Stomach (tissue), 9 donors: ENCODE results near the gene ATP2A3. TPM values are rescaled to one million over a fixed set of nuclear protein-coding genes. Genes with fewer than 3 reads are reported as not detected.

Experiments
- DNase-seq, 2 donors: peaks; one replicate each; pipeline versions ENCODE4 v3.0.0 to v3.0.0-alpha.2; 2013 to 2019
- H3K27ac ChIP-seq, 5 donors: fragments of 200-600 bp in 4 of 5; sonication (generic) in 4 of 5; one replicate each; pipeline ENCODE4 v1.5.1; 2013 to 2019; ENCODE audit warnings: mild to moderate bottlenecking in 1 of 5, moderate library complexity in 1 of 5
- H3K27me3 ChIP-seq, 3 donors: fragments of 200-600 bp; sonication (generic); one replicate each; pipeline ENCODE4 v1.5.1; 2017 to 2019; ENCODE audit warnings: mixed run types in 1 of 3
- H3K36me3 ChIP-seq, 4 donors: fragments of 200-600 bp; sonication (generic); 1 replicate in 3 of 4; 2 replicates in 1 of 4; pipeline ENCODE4 v1.5.1; 2016 to 2019
- H3K4me1 ChIP-seq, 4 donors: fragments of 200-600 bp; sonication (generic); one replicate each; pipeline ENCODE4 v1.5.1; 2016 to 2019
- H3K4me3 ChIP-seq, 4 donors: fragments of 200-600 bp; sonication (generic) in 3 of 4; one replicate each; pipeline ENCODE4 v1.5.1; 2016 to 2019; ENCODE audit warnings: mild to moderate bottlenecking in 1 of 4
- H3K9me3 ChIP-seq, 4 donors: fragments of 200-600 bp; sonication (generic); one replicate each; pipeline ENCODE4 v1.5.1; 2016 to 2019
- CTCF ChIP-seq, 7 experiments: fragments of 450-650 bp in 4 of 7; fragments of 200-600 bp in 3 of 7; sonication (generic) in 3 of 7; IDR thresholded peaks; one replicate each; pipeline ENCODE4 v1.5.1; 2016 to 2019; ENCODE audit warnings: antibody characterized with exemption in 7 of 7, control low read depth in 2 of 7, mild to moderate bottlenecking in 1 of 7
- EP300 ChIP-seq: sonication (generic); formaldehyde crosslinking; IDR thresholded peaks from one replicate; pipeline ENCODE4 v1.6.1; 2017; ENCODE audit warnings: antibody characterized with exemption
- POLR2A ChIP-seq, 4 donors: fragments of 450-650 bp; IDR thresholded peaks; one replicate each; pipeline ENCODE4 v1.6.1; 2016; ENCODE audit warnings: antibody characterized with exemption in 4 of 4, control low read depth in 2 of 4, mild to moderate bottlenecking in 1 of 4, moderate library complexity in 1 of 4
- POLR2AphosphoS5 ChIP-seq, 3 donors: sonication (generic); formaldehyde crosslinking; IDR thresholded peaks; one replicate each; pipeline ENCODE4 v1.6.1; 2016; ENCODE audit warnings: antibody characterized with exemption in 3 of 3
- WGBS, 5 donors: extraction: QIAGEN DNeasy Blood & Tissue Kit in 3 of 5; methylation state at CpG; one replicate each; pipeline versions ENCODE4 v1.1.5 to v1.1.7; 2013 to 2018; 5-methylcytosine and 5-hydroxymethylcytosine counted together
- intact Hi-C: fragments of 100-400 bp; cut with DNase I; formaldehyde crosslinking; loops from one replicate; pipeline ENCODE4 v1.15.1; 2023; ENCODE audit warnings: low total_unique reads
- polyA plus RNA-seq, 3 donors: library from polyadenylated mRNA; stranded (reverse); fragments of 200-250 nt; gene quantifications; one replicate each; pipeline ENCODE4 v1.2.3, GENCODE V29; 2013
- total RNA-seq, 5 donors: library from RNA; depleted of rRNA; stranded (reverse); fragments of >200 nt; gene quantifications; one replicate each; pipeline versions ENCODE4 v1.1.0 to v1.2.3, GENCODE V29; 2014 to 2016
- donor health status: healthy with polysubstance abuse.
- donor health status: Bipolar disorder and iron deficiency.
- donor health status: healthy.

ATP2A3 gene
- total and polyA plus RNA-seq, 8 donors, result 10.4 to 1,069 (median 64.1) TPM

DNA sequence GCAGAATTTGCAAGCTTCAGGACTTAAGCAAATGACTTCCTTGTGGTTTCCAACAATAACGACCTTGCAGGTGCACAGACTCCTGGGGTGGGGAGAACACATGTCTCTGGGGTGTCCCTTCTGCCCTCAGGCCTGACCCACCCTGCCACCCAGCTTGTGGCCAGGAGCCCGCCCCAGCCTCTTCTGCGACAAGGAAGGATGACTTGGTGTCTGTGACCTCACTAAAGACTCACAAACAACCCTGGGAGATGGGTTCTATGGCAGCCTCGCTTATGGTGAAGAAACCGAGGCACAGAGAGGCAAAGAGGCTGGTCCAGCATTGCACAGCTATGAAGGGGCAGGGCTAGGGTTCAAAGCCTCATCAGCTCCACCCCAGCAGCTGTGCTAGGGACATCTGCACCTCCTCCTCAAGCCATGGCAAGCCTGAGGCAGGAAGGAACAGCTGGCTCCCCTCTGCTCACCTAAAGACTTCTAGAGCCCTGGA, 2.6 kb downstream of the ATP2A3 start:
- H3K27me3 ChIP-seq, result peaks cover 0 to 23% (median 6%) of the 10 kb centered on the region in 3 donors
- TF ChIP-seq EP300, result no peak
- no peak for TF ChIP-seq POLR2AphosphoS5 (IDR thresholded peaks at IDR 0.05)
- TF ChIP-seq POLR2A (IDR thresholded peaks at IDR 0.05), result no peak
- TF ChIP-seq CTCF (IDR thresholded peaks at IDR 0.05), result no peak
- peak in 1 of 2 donors; percentile 44 for DNase-seq
- peak overlapping the region in 2 of 4 donors; percentile 65 to 73 for H3K4me3 ChIP-seq
- peak overlapping the region in 2 of 5 donors; percentile 46 to 71 for H3K27ac ChIP-seq
- no peaks in the 10 kb centered on the region for H3K9me3 ChIP-seq
- H3K4me1 ChIP-seq, result peaks cover 43 to 86% (median 67%) of the 10 kb centered on the region in 4 donors
- peaks cover 0 to 7% (median 4%) of the 10 kb centered on the region in 4 donors for H3K36me3 ChIP-seq
- 55 to 65% (median 60%) methylated on average over 2 to 5 of the region's 5 CpGs for WGBS, 5 donors
- intact Hi-C loops, result no loop called here

GRCh38 chr17:3960764-3961163, 3.5 kb downstream of the ATP2A3 start:
- Histone ChIP-seq H3K27me3 (peaks cover 0 to 23% (median 6%) of the 10 kb centered on the region in 3 donors), H3K27ac (peak overlapping the region in 2 of 5 donors; percentile 46 to 74), H3K4me3 (no peak overlapping the region), H3K36me3 (peaks cover 0 to 7% (median 4%) of the 10 kb centered on the region in 4 donors), H3K4me1 (peaks cover 43 to 82% (median 62%) of the 10 kb centered on the region in 4 donors), H3K9me3 (no peaks in the 10 kb centered on the region)
- no peak for DNase-seq
- TF ChIP-seq POLR2A (IDR thresholded peaks at IDR 0.05), result no peak
- TF ChIP-seq CTCF (IDR thresholded peaks at IDR 0.05), result no peak
- no peak for TF ChIP-seq EP300
- TF ChIP-seq POLR2AphosphoS5 (IDR thresholded peaks at IDR 0.05), result no peak
- 66 to 79% (median 72%) methylated on average over 14 of the region's 14 CpGs for WGBS, 5 donors
- intact Hi-C loops, result no loop called here

DNA sequence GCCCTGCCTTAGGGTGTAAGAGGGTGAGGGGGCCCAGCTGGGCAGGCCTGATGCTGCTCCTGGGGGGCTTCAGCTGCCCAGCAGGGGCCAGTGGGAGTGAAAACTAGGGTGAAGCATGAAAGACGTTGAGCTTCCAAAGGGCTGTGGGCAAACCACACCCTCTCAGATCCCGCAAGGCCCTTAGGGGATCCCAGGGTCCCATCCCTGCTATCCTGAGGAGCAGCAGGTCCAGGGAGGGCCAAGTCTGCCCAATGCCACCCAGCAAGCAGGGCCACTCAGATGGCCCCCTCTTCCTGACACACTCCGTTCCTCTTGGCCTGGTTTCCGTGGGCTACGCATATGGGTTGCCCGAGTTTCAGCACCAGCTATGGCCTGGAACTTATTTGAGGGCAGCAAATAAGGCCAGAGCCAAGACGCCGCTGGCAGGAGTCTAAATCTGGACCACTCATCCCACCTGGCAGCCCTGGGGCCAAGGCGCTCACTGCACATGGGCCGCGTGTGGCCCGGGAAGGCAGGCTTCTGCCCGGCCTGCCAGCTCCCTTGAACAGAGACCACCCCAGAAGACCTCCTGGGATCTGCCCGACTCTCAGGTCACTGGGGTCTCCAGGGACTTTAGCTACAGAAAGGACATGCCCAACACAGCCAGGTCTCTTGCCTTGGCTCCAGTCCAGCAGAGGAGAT, 4.2 kb downstream of the ATP2A3 start:
- H3K4me1 ChIP-seq, result peaks cover 38 to 81% (median 56%) of the 10 kb centered on the region in 4 donors
- peaks cover 0 to 7% (median 4%) of the 10 kb centered on the region in 4 donors for H3K36me3 ChIP-seq
- no peaks in the 10 kb centered on the region for H3K9me3 ChIP-seq
- peak overlapping the region; percentile 9 to 74 (median 46) for H3K27ac ChIP-seq
- intact Hi-C loops, result no loop called here
- H3K4me3 ChIP-seq, result no peak overlapping the region
- TF ChIP-seq CTCF (IDR thresholded peaks at IDR 0.05) (no peak), POLR2AphosphoS5 (IDR thresholded peaks at IDR 0.05) (no peak), EP300 (no peak), POLR2A (IDR thresholded peaks at IDR 0.05) (no peak)
- DNase-seq, result no peak
- WGBS, 5 donors, result 88 to 95% (median 91%) methylated on average over 12 to 14 of the region's 14 CpGs
- peaks cover 0 to 23% (median 6%) of the 10 kb centered on the region in 3 donors for H3K27me3 ChIP-seq

GRCh38 chr17:3959295-3959899, 4.8 kb downstream of the ATP2A3 start:
- 29 to 49% (median 38%) methylated on average over 10 to 15 of the region's 15 CpGs for WGBS, 5 donors
- Histone ChIP-seq H3K36me3 (peaks cover 0 to 7% (median 4%) of the 10 kb centered on the region in 4 donors), H3K27me3 (peaks cover 0 to 22% (median 6%) of the 10 kb centered on the region in 3 donors), H3K4me1 (peaks cover 31 to 74% (median 51%) of the 10 kb centered on the region in 4 donors), H3K9me3 (no peaks in the 10 kb centered on the region), H3K4me3 (no peak overlapping the region), H3K27ac (peak overlapping the region; percentile 9 to 74 (median 46))
- TF ChIP-seq CTCF (IDR thresholded peaks at IDR 0.05), result no peak
- TF ChIP-seq POLR2AphosphoS5 (IDR thresholded peaks at IDR 0.05), result peak in 1 of 3 donors; percentile 31
- TF ChIP-seq EP300, result no peak
- TF ChIP-seq POLR2A (IDR thresholded peaks at IDR 0.05), result no peak
- peak; percentile 66 to 83 for DNase-seq
- intact Hi-C loops, result no loop called here
